Stimulated activated CD4-positive, alpha-beta T cell treated with anti-CD3 and anti-CD28 coated beads, Interleukin-12 subunit alpha, Interleukin-12 subunit beta, amount 100 ng/mL, for 24 hours (primary cell): ENCODE measurements around the gene SUN5.

Experiments
- DNase-seq, 2 experiments: peaks; one replicate each; pipeline ENCODE4 v3.0.0-alpha.2; 2020; ENCODE audit warnings: low read depth in 2 of 2

The SUN5 gene

GRCh38 chr20:33014336-33015113 lies 10.3 kb upstream of the SUN5 start:
- DNase-seq, result no peak

GRCh38 chr20:33013701-33014326 lies 9.6 kb upstream of the SUN5 start:
- no peak for DNase-seq

- DNase-seq, result no peak
Measured at GRCh38 chr20:33012327-33013189, 8.3 kb upstream of the SUN5 start.

- DNase-seq, result no peak
Measured at GRCh38 chr20:33010674-33011449, 6.6 kb upstream of the SUN5 start.

- no peak for DNase-seq
Measured at GRCh38 chr20:33010133-33010504, 5.9 kb upstream of the SUN5 start.

DNA sequence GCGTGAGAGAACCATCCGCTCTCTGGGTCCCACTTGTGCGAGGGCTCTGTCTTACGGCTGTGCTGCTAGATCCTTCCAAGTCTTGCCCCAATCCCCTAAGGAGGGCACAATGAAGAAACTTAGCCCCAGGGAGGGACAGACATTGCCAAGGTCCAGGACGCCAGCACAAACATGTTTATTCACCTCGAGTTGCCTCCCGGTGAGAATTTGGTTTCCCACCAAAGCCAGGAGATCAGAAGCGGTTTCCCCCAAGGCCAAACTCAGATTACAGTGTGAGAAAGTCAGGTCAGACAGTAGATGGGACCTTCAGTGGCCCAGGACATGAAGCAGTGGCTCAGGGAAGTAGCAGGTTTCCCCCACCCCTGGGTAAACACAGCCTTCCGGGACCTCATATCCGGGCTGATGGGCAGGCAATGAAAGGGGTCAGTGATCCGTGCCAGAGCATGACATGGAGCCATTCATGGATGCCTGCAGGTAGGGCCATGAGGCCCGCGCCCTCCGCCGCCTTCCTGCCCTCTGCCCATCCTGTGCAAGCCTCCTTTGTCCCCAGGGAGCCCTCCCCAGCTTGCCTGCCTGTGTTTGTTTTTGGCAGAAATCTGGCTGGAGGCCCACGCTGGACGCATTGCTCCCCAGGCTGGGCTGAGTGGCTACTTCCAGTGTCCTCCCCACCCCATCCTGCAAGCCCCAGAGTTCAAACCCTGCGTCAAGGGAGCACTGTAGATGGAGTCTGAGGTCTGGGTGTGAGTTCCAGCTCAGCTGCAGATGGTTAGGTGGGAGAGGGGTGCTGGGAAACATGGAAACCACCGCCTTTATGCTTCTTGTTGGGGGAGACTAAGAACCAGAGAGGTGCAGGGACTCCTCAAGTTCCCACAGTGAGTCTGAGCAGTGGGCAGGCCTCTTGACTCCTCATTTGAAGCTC lies 5.2 kb upstream of the SUN5 start:
- no peak for DNase-seq

DNA sequence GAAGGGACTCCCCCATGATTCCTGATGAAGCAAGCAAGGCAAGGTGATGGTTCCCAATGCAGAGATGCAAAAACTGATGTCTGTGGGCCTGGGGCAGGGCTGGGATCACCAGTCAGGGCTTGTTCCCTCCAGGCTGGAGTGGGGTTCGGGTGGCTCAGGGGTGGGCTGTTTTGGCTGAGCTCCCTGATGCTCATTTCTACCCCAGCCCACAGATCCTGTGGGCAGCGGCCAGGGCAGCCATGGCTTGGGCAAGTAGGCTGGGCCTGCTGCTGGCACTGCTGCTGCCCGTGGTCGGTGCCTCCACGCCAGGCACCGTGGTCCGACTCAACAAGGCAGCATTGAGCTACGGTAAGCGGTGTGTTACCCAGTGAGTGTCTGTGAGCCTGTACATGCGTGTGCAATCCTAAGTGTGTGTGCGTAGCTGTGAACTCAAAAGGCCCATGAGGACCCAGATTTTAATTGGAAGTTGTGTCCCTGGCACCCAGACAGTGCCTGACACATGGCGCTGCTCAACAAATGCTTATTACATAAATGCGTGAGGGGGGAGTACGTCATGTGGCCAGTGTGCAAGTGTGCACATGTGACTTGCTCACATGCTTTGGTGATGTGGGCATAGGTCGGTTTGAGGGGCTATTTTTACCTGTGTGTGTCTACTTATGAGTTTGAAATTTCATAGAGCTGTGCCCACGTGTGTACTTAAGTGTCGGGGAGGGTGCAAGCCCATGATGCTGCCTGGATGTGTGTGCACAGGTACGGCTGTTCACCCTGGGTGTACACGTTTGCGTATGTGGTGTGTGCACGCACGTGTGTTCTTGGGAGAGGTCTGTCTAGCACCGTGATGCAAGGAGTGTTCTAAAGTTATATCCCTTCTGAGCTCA lies 4.3 kb upstream of the SUN5 start:
- DNase-seq, result no peak

- no peak for DNase-seq
Measured at GRCh38 chr20:33007376-33008335, 3.4 kb upstream of the SUN5 start, which contains the start of gene BPIFB2. Gene BPIFB2 (plus strand): TSS chr20:33007704. CDS start chr20:33008575, 871 bp downstream.

- no peak for DNase-seq
Measured at GRCh38 chr20:33006776-33007375, 2.6 kb upstream of the SUN5 start.

GRCh38 chr20:33005908-33006775 lies 1.9 kb upstream of the SUN5 start:
- DNase-seq, result no peak

GRCh38 chr20:33005132-33005566 lies 916 bp upstream of the SUN5 start:
- peak in 1 of 2 experiments; percentile 12 for DNase-seq

- DNase-seq, result no peak
Measured at GRCh38 chr20:33002087-33002808, 2.0 kb downstream of the SUN5 start.

GRCh38 chr20:33000802-33001466 lies 3.3 kb downstream of the SUN5 start:
- no peak for DNase-seq

GRCh38 chr20:32999603-33000250 lies 4.5 kb downstream of the SUN5 start:
- no peak for DNase-seq

DNA sequence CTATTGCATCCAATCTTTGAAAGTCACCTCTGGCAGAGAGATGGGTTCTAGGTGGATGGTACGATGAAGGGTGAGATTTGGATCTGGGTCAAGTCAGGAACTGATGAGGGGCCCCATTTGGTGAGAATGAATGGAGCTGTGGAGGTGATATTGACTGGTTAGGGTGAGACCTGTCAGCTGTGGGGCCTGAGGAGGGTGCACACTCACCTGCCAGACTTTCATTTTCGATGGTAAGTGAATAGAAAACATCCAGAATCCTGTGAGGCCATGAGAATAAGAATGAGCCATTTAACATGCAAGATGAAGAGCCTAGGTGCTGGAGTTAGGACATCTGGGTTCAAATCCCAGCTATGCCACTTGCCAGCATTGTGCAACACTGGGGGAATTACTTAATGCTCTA lies 6.8 kb downstream of the SUN5 start:
- no peak for DNase-seq
